HG03520 (cell line): ENCODE measurements around the gene GNB3.
A peak's percentile ranks its signal among the peaks of the same experiment; 100 is the strongest.

ENCODE experiments used
- ATAC-seq: cut with Tn5 transposase; IDR thresholded peaks from one replicate; pipeline ENCODE4 v1.9.1; 2021; ENCODE audit warnings: mild to moderate bottlenecking, moderate library complexity; ENCODE audit not compliant: unreplicated experiment

Gene GNB3

DNA sequence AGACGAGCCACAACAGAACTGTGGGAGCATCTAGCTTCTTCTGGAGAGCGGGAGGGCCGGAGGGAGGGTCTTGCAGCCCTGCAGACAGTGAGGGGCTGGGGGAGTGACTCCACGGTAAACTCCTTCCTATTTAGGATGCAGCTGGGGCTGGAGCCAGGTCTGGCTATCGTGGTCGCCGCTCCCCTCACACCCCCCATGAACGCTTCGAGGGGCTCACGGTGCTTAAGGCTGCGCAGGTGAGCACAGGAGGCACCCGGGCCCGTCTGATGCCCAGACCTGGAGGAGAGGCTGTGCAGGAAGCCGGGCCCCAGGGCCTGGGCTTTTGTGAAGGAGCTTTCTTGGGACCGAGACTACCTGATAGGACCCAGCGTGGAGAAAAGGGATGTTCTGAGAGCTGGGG, 3.9 kb upstream of the GNB3 start:
- ATAC-seq, result no peak

DNA sequence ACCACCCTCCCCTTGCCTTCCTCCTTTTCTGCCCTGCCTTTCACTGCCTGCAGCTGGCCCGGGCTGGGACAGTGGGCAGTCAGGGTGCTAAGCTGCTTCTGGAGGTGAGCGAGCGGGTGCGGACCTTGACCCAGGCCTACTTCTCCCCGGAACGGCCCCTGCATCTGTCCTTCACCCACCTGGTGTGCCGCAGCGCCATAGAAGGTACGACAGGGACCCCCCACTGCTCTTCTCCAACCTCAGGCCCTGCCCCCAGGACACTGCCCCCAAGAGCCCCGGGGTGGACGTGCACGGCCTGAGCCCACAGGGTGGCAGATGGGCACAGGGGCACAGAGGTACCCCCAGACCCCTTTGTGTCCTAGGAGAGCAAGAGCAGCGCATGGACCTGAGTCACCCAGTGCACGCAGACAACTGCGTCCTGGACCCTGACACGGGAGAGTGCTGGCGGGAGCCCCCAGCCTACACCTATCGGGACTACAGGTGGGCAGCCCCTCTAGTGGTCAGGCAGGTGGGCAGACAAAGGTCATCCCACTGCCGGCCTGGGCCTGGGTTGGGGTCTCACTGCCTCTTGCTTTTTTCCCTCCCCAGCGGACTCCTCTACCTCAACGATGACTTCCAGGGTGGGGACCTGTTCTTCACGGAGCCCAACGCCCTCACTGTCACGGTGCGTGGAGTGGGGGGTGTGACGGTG, 3.2 kb upstream of the GNB3 start:
- no peak for ATAC-seq

DNA sequence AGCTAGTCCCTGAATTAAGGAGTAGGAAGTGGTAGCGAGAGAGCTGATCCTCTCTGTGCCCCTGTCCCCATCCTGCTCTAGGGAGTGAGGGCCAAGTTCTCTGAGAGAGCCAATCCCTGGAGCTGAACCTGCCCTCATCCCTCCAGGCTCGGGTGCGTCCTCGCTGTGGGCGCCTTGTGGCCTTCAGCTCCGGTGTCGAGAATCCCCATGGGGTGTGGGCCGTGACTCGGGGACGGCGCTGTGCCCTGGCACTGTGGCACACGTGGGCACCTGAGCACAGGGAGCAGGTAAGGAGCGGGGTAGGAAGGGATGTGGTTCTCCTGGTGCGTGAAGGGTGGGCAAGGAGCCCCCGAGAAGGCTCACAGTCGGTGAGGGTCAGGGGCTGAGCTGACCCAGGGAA, 1.9 kb upstream of the GNB3 start:
- no peak for ATAC-seq

DNA sequence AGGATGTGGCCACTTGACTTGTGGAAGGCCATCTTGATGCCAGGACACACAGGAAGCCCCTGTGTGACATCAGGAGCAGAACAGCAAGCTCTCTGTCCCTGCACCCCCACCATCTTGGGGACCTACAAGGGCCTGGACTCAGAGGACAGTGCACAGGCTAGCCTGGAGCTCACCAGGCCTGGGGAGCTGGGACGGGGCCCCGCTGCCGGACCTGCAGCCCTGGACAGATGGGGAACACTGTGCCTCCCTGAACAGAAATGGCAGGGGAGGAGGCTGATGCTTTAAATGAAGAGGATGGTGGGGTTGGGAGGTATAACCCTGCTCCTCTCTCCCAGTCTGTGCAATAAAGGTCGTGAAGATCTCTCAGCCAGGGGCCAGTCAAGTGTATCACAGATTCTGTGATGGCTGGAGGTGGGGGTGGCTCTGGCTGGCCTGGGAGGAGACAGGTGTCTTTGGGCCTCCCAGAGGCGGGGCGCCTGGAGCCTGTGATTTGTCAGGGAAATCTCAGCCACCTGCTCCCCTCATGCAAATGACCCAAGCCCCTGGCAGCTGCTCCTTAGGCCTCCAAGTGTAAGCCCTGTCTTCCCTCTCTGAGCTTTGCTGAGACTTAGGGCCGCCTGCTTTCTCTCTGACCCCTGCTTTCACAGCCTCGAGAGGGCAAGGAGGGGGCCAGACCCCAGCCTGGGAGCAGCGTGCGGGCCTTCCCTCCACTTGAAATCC, 1.1 kb upstream of the GNB3 start:
- peak; percentile 54 for ATAC-seq

DNA sequence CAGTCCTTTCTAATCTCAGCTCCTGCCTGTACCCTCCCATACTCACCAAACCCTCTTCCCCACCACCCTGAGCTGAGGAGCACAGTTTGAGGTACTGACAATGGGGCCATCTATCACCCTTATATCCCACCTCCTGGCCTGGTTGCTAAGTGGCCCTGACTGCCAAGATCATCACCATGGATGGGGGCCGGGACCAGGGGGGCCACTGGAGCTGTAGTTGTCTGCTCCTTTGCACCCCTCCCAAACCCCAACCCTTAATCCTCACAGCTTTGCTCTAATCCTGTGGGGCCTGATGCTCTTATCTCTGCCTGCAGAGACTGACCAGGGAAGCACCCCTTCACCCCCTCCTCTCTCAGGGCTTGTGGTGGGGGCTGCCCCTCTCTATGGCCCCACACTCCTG, 395 bp upstream of the GNB3 start:
- no peak for ATAC-seq

DNA sequence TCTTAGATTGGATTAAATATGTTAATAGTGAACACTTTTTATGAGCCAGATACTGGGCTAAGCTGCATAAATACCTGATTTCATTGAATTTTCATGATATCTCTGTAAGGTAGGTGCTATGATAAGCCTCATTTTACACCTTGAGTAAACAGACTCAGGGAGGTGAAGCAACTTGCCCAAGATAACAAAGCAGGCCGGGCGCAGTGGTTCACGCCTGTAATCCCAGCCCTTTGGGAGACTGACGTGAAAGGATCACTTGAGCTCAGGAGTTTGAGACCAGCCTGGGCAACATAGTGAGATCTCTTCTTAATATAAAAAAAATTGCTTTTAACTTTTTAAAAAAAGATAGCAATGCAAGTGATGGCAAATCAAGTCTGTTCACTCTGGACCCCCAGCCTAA, 1.4 kb downstream of the GNB3 start:
- ATAC-seq, result no peak

DNA sequence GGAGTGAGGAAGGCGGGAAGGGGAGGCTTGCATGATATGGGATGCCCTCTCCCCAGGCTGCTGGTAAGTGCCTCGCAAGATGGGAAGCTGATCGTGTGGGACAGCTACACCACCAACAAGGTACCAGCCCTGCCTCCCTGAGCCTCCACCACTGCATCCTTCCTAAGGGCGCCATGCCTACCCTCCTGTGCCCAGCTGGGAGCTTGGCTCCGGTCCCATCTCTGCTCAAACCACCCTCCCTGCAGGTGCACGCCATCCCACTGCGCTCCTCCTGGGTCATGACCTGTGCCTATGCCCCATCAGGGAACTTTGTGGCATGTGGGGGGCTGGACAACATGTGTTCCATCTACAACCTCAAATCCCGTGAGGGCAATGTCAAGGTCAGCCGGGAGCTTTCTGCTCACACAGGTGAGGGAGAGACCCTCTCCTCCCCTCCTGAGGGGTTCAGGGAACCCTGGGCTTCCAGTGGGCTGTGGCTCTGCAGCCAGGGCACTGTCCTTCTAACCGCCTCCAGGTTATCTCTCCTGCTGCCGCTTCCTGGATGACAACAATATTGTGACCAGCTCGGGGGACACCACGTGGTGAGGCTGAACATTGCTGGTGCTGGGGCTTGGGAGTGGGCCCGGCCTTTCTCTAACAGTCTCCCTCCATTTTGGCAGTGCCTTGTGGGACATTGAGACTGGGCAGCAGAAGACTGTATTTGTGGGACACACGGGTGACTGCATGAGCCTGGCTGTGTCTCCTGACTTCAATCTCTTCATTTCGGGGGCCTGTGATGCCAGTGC, 2.6 kb downstream of the GNB3 start:
- no peak for ATAC-seq

DNA sequence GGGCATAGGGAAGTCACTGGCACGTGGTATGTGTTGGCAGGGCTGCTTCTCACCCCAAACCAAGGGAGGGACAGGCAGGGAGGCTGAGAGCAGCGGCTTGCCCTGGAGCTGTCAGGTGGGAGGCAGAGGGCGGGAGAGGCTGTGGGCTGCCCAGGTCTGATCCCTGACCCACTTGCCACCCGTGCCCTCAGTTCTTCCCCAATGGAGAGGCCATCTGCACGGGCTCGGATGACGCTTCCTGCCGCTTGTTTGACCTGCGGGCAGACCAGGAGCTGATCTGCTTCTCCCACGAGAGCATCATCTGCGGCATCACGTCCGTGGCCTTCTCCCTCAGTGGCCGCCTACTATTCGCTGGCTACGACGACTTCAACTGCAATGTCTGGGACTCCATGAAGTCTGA, 4.7 kb downstream of the GNB3 start:
- no peak for ATAC-seq

DNA sequence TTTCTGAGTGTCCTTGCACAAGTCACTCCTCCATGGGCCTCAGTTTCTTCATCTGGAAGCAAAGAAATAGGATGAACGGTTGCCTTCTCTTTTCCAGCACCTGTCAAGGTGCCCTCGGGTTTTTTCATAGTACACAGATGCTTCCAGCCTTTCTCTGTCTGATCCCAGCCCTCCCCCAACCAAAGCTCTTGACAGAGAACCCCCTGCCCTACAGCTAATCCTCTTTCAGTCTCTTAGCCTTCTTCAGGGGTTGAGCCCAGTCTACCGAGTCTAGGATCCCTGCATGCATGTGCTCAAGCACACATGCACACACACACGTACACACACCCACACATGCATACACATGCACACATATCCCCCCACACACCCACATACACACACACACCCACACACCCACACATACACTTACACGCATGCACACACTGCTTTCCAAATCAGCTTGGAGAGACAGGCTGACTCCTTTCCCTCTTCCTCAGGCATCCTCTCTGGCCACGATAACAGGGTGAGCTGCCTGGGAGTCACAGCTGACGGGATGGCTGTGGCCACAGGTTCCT, 5.7 kb downstream of the GNB3 start:
- ATAC-seq, result no peak

DNA sequence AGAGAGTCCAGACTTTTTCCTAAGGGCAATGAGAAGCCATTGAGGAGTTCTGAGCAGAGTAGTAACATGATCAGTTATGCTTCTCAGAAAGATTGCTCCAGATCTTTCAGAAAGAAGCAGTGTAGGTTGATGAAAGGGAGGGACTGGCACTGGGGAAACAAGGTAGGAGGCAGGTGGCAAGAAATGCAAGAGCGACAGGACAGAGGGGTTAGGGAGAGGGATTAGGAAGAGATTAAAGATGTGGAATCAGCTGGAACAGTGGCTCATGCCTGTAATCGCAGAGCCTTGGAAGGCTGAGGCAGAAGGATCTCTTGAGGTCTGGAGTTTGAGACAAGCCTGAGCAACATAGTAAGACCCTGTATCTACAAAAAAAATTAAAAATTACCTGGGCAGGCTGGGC, 7.0 kb downstream of the GNB3 start:
- no peak for ATAC-seq

DNA sequence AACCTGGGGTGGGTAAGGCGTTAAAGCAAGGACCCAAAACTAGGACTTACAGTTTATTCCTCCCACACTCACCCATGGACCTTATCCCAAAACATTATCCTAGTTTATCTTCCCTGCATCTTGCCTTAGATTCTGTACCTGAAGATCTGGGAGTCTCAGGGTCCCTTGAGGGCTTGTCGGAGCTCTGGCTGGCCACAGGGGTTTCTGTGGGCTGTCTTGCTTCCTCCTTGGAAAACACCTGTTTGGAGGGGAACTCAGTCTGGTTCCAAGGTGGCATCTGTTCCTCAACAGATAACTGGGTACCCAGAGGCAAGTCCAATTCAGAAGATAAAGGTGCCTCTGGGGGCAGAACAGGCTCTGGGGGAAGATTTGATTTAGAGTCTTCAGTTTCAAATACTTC, 8.7 kb downstream of the GNB3 start:
- ATAC-seq, result no peak

DNA sequence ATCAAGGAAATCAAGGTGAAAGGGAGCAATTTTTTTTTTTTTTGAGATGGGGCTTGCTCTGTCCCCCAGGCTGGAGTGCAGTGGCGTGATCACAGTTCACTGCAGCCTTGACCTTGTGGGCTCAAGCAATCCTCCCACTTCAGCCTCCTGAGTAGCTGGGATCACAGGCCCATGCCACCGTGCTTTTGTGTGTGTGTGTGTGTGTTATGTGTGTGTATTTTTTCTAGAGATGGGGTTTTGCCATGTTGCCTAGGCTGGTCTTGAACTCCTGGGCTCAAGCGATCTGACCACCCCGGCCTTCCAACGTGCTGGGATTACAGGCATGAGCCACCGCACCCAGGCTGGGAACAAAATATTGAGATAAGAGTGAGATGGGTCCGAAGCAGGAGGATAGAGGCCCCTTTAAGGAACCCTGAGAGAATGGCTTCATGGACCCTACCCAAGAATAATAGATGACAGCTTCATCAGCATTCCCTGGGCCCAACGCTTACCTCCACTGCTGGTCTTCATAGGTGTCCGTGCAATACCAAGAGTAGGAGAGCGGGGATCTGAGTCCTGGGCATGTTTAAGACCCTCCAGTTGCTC, 9.3 kb downstream of the GNB3 start:
- no peak for ATAC-seq

DNA sequence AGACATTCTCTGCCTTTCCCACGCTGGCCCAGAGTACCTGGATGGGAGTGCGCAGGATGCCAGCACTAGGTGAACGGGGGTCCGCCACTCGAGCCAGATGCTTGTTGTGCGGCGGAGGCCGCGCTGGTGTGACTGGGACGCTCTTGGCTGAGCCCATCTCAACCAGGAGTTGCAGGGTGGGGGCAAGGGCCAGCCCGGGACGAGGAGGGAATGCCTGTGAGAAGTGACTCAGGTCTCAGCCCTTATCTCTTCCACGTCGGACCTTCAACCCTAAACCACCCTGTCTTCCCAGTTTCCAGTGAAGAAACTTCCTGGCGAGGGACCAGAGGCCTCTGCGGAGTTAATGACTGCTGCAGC, 10.0 kb downstream of the GNB3 start:
- ATAC-seq, result no peak

DNA sequence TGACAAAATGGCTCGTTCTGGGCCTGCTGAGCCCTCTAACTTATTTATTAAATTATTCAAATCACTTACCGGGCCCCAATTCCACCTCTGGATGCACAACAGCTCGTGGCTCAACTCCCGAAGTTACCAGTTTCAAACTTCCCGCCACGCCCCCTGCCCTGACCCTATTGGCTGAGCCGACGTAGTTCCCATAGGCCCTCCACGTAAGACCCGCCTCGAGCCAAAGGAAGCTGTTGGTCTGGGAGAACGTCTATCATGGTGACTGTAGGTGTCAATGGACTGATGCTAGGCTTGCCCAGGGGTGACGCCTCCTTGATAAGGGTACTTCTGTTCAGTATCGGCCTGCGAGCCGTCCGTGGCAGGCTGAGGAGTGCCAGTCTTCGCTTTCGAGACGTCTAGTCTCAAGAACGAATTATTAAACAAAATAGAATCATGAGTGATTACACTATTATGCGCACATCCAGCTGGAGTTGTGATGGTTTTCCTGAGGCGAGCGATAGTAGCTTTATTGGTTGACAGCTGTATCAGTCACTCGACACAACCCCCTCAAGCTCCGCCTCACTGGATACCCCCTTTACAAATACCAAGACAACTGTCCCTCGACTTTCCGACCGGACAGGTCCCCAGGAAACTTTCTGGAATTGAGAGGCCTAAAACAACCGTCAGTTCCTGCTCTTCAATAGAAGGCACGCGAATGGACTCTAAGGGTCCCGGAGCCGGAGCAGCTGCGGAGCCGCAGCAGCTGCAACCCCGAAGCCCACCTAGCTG, 10.6 kb downstream of the GNB3 start, which contains the start of gene CDCA3:
CDCA3 (minus strand) TSS at position 134 of the 768 bp plus-strand sequence. CDS start 334 bp downstream, outside the sequence.
- ATAC-seq, result peak; percentile 51

DNA sequence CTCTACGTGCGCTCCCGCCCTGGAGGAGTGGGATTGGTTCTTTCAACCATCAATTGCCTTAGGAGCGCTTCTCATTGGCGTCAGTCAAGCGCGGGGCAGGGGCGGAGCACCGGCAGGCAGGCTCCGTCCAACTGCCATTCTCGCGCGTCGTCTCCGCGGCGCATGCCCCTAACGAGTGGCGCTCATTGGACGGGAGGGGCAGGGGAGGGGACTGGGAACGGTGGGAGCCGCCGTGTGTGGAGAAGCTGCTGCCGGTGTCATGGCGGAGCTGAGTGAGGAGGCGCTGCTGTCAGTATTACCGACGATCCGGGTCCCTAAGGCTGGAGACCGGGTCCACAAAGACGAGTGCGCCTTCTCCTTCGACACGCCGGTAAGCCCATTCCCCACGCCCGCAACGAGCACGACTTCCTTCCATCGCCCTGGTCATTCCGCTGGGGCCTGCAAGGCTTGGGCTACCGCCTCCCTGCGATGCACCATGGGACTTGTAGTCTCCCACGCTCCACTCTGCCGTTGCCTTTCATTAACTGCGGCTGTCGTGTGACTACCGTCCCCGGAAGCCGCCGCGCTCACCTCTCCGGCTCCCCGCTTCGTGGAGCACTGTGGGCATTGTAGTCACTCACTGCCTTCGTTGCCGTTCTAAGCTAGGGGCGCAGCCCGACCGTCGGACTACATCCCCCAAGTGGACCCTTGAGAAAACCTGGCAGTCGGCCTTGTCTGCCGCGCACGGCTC, 11.4 kb downstream of the GNB3 start, which contains the start of gene USP5:
USP5 (plus strand) TSS at position 230 of the 730 bp plus-strand sequence; CDS start at position 260, 30 bp downstream.
- peak; percentile 61 for ATAC-seq

DNA sequence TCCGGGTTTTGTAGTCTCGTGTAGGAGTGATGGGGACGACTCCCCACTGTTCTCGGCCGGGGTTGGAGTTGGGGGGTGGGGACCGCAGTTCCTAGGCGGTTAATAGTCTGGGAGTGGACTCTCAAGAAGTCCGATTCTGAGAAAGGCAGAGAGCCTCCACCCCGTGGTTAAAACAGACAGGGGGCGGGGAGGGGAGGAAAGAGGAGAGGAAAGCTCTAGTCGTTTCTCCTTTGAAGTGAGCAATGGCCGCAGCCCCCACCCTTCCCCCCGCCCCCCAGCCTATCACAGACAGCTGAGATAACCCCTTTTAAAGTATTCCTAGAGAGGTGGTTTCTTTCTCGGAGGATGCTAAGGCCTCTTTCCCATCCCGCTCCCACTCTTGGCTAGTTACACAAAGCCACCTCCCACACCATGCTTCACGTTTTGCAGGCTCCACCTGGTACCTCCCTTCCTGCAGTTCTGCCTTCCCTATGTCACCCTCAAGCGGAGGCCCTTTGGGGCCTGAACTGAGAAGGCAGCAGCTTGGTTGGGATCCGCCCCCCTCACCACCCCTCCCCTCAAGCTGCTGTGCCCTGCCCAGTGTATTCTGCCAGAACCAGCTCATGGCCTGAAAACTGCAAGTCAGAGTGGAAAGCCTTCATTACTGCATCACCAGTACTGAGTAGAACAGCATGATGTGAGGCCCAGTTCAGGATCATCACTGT, 12.1 kb downstream of the GNB3 start:
- no peak for ATAC-seq

DNA sequence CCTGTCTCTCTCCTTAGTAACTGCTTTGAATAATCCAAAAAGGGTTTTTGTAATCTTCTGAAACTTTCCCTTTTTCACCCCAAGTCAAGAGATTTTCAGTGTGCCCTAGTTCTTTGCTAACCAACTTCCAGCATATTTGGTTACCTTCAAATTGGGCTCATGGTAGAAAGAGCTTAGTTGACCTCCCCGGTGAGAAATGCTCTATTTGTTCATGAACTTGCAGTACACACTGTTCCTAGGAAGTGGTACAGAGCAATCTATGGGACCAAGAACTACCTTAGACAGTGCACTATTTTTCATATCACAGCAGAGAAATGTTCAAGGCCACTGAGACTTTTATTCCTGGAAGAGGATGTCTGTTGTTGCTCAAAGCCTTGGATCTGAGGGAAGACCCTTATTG, 12.9 kb downstream of the GNB3 start:
- no peak for ATAC-seq

DNA sequence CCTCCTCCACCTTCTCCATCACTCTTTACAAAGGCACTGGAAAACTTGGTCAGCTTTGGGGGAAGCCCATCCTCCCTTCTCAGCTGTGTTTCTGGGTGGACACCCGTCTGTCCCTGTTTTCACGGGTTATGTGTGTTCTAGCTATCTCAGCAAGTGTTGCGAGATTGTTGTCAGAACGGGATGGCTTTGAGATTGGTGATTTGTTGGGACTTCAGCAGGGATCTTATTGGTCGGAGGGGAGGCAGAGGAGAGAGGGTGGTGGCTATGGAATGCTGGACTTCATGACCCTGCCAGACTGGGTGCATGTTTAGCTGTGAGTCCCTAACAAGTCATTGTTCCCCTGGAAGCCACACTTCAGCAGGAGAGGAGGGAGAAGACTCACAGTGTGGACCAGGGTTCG, 13.3 kb downstream of the GNB3 start:
- ATAC-seq, result no peak

DNA sequence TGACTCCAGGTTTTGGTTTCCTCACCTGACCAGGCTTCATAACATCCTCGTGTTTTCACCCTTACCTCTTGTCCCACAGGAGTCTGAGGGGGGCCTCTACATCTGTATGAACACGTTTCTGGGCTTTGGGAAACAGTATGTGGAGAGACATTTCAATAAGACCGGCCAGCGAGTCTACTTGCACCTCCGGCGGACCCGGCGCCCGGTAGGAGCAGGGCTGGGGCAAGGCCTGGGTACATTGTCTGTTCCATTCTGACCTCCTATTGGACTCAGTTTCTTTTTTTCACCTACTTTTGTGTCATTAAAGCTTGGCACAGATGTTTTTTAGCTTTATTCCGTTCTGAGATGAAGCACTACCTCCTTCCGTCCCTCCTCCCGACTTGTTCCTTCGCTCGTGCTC, 14.6 kb downstream of the GNB3 start:
- no peak for ATAC-seq
